Osteocyte (in vitro differentiated cells): Measurements from ENCODE around the gene DPP7. TPM values are rescaled to one million over a fixed set of nuclear protein-coding genes. Genes with fewer than 3 reads are reported as not detected.

ENCODE experiments used
- DNase-seq: peaks from one replicate; pipeline ENCODE4 v3.0.0; 2021; ENCODE audit warnings: mixed read lengths; ENCODE audit not compliant: unreplicated experiment; ENCODE audit errors: extremely low spot score
- H3K27ac Mint-ChIP-seq: one replicate; pipeline ENCODE4 v1.8.0; 2021; ENCODE audit warnings: mild to moderate bottlenecking, mixed read lengths; ENCODE audit not compliant: unreplicated experiment
- H3K27me3 Mint-ChIP-seq: one replicate; pipeline ENCODE4 v1.8.0; 2021; ENCODE audit warnings: mixed read lengths; ENCODE audit not compliant: unreplicated experiment
- H3K36me3 Mint-ChIP-seq: one replicate; pipeline ENCODE4 v1.8.0; 2021; ENCODE audit warnings: mixed read lengths; ENCODE audit not compliant: unreplicated experiment
- H3K4me1 Mint-ChIP-seq: one replicate; pipeline ENCODE4 v1.8.0; 2021; ENCODE audit warnings: mixed read lengths; ENCODE audit not compliant: unreplicated experiment
- H3K4me3 Mint-ChIP-seq: one replicate; pipeline ENCODE4 v1.8.0; 2021; ENCODE audit warnings: mild to moderate bottlenecking, moderate library complexity, mixed read lengths; ENCODE audit not compliant: unreplicated experiment
- H3K9me3 Mint-ChIP-seq: one replicate; pipeline ENCODE4 v1.8.0; 2021; ENCODE audit warnings: mixed read lengths; ENCODE audit not compliant: unreplicated experiment
- total RNA-seq: library from RNA; stranded (reverse); gene quantifications from 2 replicates; pipeline ENCODE4 v1.2.1, GENCODE V29; 2021
- TF ChIP-seq, protein P1 (sequence below): fragments of 200-600 bp; sonication (generic); IDR thresholded peaks from 2 replicates; pipeline ENCODE4 v1.5.0; 2021; ENCODE audit warnings: antibody characterized with exemption, mild to moderate bottlenecking, moderate library complexity

Gene DPP7
- total RNA-seq, 1 donor from 2014 or later = 118 TPM

DNA sequence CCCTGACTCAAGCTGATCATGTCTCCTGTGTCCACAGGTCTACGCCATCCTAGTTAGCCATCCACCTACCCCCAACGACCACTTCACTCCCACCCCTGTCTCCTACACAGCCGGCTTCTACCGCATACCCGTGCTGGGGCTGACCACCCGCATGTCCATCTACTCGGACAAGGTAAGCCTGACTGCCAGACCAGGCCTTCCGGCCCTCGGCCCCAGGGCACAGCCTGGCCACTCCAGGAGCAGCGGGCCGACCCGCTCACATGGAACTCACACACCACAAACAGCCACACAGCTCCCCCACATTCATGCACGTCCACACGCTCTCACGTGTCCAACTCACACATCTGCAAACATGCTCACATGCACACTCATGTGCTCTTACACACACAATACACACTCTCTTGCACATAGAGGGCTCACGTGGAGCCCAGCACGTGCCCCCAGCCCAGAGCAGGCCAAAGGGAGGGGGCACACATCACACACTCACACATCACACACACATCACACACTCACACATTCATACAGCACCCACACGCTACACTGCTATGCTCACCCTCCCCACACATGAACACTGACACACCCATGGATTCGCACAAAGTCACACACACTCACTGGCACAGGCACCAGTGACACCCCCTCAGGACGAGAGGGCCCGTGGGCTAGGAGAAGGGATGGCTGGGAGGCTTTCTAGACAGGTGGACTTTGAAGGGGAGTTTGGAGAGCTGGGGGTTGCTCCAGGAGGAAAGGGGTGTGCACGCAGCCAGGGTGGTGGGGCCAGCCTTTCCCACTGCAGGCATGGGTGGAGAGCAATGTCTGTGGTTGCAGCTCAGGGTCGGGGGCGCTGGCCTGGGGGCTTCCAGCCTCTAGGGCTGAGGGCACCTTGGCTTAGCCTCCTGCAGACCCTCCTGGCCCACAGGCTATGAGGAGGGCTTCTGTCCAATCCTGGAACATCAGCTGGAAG, 27.7 kb upstream of the DPP7 start:
- Mint-ChIP-seq H3K4me3 (no peak overlapping the region), H3K27me3 (peaks cover 30% of the 10 kb centered on the region), H3K36me3 (no peaks in the 10 kb centered on the region), H3K4me1 (no peaks in the 10 kb centered on the region), H3K27ac (no peak overlapping the region), H3K9me3 (no peaks in the 10 kb centered on the region)
- DNase-seq = no peak
- TF ChIP-seq, protein P1, sequence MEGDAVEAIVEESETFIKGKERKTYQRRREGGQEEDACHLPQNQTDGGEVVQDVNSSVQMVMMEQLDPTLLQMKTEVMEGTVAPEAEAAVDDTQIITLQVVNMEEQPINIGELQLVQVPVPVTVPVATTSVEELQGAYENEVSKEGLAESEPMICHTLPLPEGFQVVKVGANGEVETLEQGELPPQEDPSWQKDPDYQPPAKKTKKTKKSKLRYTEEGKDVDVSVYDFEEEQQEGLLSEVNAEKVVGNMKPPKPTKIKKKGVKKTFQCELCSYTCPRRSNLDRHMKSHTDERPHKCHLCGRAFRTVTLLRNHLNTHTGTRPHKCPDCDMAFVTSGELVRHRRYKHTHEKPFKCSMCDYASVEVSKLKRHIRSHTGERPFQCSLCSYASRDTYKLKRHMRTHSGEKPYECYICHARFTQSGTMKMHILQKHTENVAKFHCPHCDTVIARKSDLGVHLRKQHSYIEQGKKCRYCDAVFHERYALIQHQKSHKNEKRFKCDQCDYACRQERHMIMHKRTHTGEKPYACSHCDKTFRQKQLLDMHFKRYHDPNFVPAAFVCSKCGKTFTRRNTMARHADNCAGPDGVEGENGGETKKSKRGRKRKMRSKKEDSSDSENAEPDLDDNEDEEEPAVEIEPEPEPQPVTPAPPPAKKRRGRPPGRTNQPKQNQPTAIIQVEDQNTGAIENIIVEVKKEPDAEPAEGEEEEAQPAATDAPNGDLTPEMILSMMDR = no peak

DNA sequence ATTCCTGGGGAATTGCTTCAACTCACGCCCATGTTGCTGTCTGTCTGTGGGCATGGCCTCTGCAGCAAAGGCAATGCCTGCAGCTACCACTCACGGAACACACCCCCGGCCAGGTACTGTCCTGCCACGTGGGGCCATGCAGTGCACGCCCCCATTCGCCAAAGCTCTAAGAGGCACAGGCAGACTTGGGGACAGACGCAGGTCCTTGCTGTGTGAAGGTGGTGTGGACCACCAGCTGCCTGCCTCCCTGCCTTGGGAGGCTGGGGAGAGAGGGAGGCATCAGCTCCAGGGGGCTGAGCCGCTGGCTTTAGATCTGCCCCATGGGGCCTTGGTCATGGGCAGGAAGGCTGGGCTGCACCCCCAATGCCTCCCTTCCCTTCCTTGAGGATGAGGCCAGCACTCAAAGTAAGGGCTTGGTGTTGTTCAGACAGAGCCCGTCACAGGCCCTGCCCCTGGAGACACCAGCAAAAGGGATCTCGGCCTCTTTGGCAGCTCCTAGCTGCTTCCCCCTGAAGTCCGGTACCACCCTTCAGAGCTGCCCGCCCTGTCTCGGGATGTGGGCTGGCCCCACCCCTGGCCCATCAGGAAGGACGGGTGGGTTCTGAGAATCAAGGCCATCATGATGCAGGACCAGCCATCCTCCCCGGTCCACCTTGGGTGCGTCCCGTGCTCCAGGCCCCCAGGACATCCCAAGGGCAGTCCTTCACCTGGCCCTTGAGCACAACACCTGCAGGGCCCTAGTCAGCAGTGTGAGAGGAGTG, 26.7 kb upstream of the DPP7 start:
- Mint-ChIP-seq H3K9me3 (no peaks in the 10 kb centered on the region), H3K36me3 (no peaks in the 10 kb centered on the region), H3K4me1 (no peaks in the 10 kb centered on the region), H3K27me3 (peaks cover 32% of the 10 kb centered on the region), H3K4me3 (no peak overlapping the region), H3K27ac (no peak overlapping the region)
- TF ChIP-seq, protein P1 = no peak
- peak; percentile 80 for DNase-seq

DNA sequence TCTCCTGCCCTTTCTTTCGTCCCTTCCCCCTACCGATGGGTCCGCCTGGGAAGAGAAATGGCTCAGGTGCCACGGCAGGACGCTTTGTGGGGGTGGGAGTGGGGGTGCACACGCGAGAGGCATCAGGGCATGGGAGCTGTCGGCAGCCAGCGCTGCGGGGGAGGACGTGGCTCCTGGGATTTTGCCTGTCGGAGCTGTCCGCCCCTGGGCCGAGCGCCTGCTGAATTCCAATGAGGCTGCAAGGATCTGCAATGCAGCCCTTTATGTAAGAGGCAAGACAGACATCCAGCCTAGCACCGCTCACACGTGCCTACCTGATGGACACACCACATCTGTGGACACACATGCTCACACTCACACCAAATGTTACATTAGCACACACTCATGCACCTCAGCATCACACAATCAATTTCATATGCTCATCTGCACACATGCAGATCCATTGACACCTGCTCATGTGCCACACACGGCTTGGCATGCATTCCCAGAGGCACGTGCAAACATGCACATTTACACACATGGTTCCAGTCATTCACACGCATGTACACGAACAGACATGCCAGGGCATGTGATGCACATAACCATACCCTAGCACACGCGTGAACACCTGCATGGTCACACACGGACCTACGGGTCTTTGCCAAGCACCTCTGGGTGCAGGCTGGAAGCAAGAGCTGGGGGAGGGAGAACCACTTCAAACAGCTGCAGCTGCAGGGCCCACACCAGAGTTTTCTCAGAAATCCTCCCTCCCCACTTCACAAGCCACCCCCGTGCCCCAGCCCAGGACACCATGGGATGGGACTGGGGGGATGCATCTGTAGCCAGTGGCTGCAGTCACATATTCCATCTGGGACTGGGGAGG, 25.8 kb upstream of the DPP7 start:
- Mint-ChIP-seq H3K27me3 (peaks cover 35% of the 10 kb centered on the region), H3K9me3 (no peaks in the 10 kb centered on the region), H3K4me1 (no peaks in the 10 kb centered on the region), H3K27ac (no peak overlapping the region), H3K4me3 (no peak overlapping the region), H3K36me3 (no peaks in the 10 kb centered on the region)
- DNase-seq = peak; percentile 77
- TF ChIP-seq, protein P1 = no peak

DNA sequence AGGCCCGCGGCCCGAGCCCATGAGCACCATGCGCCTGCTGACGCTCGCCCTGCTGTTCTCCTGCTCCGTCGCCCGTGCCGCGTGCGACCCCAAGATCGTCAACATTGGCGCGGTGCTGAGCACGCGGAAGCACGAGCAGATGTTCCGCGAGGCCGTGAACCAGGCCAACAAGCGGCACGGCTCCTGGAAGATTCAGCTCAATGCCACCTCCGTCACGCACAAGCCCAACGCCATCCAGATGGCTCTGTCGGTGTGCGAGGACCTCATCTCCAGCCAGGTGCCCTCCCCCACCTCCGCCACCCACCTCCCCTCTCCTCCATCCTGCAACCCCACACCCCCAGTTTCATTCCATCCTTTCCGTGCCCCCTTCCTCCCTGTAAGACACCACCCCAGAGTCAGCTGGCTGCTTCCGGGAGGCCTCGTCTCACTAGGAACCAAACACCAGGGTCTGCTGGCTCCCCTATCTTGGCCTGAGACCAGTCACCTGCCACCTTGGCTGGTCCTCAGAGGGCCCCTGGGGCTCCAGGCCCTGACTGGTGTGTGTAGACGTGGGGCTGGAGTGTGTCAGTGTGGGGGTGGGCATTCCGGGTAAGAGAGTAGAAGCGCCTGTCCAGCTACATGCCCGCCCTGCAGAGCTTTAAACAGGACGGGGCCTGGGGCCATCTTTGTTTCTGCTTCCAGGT, 25.1 kb upstream of the DPP7 start:
- DNase-seq = peak; percentile 79
- H3K9me3 Mint-ChIP-seq = no peaks in the 10 kb centered on the region
- peaks cover 35% of the 10 kb centered on the region for H3K27me3 Mint-ChIP-seq
- no peaks in the 10 kb centered on the region for H3K4me1 Mint-ChIP-seq
- TF ChIP-seq, protein P1 = no peak
- H3K36me3 Mint-ChIP-seq = no peaks in the 10 kb centered on the region
- H3K27ac Mint-ChIP-seq = no peak overlapping the region
- H3K4me3 Mint-ChIP-seq = no peak overlapping the region
